ENCODE measurements around the gene NOA1.

The NOA1 gene

DNA sequence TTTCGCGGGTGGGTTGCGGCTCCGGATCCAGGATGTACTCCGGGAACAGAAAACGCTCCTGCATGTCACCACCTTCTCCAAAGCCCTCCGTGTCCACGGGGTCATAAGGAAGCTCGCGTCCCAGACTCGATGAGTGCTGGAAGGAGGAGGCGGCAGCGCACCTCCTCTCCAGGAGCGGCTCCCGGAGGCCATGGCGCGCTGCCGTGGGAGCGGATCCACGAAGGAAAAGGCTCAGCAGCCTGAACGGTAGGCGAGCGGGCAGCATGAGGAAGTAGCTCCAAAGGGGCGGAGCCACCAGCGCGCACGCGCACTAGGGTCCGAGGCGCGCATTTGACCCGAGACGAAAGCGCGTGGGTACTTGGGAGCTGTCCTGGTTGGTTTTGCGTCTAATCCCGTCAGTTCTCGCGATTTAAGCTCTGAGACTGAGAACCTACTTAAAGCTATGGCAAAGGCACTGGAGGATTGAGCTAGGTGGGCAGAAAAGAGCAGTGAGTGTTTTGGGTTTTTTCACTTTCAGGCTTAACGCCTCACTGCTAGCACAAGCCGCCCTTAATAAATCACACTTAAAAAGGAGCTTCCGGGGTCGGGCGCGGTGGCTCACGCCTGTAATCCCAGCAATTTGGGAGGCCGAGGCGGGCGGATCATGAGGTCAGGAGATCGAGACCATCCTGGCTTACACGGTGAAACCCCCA is at the start of gene NOA1:
NOA1 (minus strand) TSS at position 286 of the 692 bp plus-strand sequence; CDS start at position 265, 21 bp downstream.
- DNase-seq = peak; percentile 93

DNA sequence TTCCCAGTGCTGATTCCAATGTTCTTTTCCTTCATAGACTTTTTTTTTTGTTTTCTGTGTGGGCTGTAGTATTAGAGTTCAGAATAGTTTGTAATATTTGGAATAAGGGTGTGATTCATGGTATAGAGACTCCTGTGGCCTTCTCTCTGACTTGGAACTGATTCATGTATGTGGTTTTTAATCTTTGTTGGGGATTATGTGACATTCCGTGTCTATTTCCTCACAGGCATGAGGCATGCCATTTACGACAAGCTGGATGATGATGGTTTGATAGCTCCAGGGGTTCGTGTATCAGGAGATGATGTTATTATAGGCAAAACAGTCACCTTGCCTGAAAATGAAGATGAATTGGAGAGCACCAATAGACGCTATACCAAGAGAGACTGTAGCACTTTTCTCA is 45.7 kb upstream of the NOA1 start:
- no peak for DNase-seq

DNA sequence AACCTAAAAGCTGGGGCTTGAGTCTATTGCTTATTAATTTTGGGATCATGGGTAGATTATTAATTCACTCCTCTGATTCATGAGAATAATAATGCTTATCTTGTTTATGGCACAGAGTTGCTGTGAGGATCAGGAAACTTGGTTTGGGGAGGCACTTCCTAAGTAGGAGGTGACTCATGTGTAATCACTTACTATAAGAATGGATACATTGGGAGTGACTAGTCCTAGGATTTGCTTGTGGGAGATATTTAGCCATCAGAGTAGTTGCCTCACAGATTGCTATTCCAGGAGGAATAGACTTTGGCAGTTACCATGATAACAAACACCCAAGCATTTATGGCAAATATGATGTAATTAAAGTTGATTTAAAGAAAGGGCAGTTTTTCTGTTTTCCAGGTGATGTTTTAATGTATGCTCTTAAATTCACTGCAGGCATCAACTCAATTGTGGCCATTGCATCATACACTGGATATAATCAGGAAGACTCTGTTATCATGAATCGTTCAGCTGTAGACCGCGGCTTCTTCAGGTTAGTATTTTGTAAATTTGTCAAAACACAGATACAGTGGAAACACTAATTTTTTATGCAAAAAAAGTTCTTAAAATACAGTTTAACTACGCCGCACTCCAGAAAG is 43.2 kb upstream of the NOA1 start:
- no peak for DNase-seq

DNA sequence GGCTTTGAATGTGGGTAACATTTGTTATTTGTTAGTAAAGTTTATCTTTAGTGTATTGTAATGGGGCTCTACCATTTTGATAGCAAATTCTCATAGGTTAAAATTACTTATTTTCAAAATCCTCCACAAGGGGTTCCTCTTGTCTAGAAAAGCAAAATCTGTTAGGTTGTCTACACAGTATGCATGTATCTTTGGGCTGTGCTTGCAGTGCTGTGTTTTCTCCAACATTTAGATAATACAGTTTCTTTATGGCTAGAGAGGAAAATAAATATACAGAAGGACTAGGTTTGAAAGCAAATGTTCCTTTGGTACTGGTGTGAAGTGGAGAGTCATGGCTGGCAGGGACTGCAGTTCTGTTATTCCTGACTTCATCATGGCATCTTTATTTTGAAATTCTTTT is 41.6 kb upstream of the NOA1 start:
- DNase-seq = no peak

DNA sequence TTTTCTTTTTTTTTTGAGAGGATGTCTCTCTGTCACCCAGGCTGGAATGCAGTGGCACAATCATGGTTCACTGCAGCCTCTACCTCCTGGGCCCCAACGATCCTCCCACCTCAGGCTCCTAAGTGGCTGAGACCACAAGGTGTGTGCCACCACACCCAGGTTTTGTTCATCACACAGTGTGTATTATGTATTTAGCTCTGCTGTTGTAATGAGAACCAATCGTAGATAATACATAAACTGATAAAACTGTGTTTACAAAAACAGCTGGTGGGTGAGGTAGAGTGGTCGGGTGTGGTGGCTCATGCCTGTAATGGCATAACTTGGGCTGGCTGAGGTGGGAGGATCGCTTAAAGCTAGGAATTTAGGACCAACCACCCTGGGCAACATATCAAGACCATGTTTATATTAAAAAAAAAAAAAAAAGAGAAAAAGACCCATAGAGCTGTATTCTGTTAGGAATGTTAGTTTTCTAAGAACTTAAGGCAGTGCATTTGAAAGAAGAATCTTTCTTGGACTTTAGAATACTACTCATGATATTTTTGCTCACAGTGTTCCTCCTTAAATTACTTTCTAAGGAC is 36.2 kb upstream of the NOA1 start:
- no peak for DNase-seq

DNA sequence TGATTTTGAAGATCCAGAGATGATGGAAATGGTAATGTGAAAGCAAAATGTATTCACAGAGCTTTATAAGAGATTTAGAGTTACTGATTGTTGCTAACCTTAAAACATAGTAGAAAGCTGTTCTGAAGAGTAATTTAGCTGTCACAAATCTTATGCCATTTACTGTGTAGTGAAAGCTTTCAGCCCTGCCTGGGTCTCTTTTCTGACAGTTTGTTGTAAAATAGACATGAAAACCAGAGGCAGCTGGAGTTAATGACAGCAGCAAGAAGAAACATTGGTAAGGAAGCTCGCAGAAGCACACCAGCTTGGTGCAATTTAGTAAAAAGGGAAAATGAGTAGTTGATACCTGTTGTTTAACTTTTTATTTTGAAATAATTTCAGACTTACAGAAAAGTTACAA is 22.3 kb upstream of the NOA1 start:
- no peak for DNase-seq

DNA sequence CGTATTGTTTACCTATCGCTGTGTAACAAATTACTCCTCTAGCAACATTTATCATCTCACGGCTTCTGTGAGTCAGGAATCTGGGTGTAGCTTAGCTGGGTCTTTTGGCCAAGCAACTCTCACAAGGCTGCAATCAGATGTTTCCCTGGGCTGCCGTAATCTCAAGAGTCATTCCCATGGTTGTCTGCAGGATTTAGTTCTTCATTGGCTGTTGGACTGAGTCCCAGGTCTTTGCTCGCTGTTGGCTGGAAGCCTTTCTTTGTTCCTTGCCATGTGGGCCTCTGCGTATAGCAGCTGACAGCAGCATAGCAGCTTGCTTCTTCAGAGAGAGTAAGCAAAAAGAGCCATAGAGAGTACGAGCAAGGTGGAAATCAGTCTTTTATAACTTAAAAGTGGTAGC is 18.1 kb upstream of the NOA1 start:
- DNase-seq = peak; percentile 6

DNA sequence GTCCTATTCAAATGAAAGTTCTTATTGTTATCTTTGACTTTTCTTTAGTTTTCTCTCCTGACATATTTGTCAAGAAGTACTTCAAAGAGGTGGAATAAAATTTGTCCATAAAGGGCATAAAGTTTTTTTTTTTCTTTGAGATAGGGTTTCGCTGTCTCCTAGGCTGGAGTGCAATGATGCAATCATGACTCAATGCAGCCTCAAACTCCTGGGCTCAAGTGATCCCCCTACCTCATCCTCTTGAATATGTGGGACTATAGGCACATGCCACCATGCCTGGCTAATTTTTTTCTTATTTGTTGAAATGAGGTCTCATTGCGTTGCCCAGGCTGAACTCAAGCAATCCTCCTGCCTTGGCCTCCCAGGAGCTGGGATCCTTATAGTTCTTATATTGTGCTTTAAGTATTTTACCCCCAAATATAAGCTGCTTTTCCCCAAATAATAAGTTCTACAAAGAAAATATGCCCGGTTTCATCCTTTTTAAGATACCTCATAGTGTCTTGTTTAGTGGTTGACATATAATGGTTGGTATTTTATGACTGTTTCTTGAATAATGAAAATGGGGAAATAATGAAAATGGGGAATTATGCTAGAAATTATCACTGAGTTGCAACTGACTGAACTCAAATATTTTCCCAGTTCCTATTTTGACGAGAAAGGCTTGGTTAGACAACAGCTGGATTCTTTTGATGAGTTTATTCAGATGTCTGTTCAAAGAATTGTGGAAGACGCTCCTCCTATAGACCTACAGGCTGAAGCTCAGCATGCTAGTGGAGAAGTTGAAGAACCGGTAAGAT is 12.9 kb upstream of the NOA1 start:
- no peak for DNase-seq

DNA sequence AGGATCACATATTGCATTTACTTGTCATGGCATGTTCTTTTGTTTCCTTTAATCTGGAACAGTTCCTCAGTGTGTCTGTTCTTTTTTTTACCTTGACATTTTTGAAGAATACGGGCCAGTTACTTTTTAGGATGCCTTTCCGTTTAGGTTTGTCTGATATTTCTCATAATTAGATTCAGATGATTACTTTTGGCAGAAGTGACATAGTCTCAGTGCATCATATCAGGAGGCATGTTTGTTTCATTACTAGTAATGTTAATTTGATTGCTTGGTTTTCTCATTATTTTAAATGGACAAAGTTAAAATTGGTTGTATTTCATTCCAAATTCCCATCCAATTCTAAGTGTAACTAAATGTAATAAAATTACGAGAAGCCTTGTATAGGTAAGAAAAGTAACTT is 9.5 kb upstream of the NOA1 start:
- DNase-seq = no peak

DNA sequence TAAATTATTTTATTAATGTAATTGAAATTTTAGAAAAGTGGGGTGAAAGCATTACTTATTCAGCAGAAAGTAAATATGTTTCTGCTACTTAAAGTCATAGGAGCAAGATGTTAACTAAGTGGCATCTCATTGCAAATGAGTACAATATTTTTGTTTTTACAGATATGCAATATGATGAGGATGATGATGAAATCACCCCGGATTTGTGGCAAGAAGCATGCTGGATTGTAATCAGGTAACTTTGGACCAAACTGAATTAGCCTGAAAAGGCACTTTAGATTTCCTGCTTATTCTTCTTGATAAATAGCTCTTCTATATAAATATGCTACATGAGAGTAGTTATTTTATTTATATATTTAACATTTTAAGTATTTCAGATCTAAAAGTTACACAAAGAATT is 8.8 kb upstream of the NOA1 start:
- no peak for DNase-seq

DNA sequence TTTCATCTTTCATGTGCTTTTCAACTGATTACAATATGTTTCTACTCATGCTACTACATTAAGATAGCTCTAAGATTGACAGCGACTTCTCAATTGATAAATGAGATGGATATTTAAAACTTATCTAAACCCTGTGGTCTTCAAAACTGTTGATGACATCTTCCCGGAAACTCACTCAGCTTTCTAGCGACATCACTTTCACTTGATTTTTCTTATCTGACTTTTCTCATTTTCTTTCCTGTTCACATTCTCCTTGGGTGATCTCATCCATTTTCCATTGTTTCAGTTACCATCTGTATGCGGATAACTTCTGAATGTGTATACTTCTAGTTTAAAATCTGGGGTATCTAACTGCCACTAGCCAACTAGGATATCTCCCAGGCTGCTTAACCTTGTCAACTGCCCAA is 4.4 kb upstream of the NOA1 start:
- no peak for DNase-seq

DNA sequence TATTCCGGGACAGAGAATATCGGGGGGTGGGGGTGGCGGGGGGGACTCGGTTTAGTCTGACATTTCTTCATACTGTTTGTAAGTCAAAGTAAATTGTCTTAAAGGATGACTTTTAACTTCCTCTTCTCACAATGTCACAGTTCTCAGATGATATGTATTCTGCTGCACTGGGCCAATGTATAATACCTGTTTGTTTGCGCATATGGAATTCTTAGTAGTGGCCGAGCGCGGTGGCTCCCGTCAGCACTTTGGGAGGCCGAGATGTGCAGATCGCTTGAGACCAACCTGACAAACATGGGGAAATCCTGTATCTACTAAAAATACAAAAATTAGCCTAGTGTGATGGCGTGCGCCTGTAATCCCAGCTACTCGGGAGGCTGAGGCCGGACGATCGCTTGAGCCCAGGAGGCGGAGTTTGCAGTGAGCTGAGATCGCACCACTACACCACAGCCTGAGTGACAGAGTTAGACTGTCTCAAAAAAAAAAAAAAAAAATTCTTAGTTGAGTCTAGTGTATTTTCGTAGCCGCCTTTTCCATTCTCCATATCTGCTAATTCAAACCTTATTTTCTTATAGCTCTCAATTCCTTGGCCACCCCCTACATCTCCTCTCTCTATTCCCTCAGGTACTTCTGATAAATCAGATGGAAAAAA is 2.1 kb upstream of the NOA1 start:
- DNase-seq = peak; percentile 3

DNA sequence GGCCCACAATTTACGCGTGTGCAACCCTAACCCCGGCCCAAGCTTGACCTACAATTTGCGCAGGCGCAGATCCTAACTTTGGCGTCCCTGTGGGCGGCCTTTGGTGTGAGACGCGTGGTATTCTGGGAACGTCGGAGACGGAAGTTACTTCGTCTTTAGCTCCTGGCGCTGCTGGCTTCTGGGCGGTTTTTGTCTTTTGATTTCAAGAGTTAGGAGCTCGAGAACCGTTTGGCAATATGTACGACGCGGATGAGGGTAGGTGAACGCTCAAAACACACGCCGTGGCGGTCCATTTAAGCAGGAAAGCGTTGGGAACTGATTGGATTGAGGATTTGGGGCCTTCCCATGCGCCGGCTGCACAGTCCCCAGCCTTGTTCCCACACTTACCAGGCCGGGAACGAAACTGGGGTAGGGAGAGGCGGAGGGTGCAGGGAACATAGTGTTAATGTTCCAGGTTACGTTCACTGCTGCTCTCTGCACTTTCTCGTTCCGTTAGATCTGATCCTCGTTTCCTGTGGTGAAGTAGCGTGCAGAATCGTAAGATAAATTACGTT is 1.4 kb upstream of the NOA1 start, which contains the start of gene POLR2B:
POLR2B (plus strand) TSS at position 147 of the 554 bp plus-strand sequence; CDS start at position 237, 90 bp downstream.
- DNase-seq = peak; percentile 84

DNA sequence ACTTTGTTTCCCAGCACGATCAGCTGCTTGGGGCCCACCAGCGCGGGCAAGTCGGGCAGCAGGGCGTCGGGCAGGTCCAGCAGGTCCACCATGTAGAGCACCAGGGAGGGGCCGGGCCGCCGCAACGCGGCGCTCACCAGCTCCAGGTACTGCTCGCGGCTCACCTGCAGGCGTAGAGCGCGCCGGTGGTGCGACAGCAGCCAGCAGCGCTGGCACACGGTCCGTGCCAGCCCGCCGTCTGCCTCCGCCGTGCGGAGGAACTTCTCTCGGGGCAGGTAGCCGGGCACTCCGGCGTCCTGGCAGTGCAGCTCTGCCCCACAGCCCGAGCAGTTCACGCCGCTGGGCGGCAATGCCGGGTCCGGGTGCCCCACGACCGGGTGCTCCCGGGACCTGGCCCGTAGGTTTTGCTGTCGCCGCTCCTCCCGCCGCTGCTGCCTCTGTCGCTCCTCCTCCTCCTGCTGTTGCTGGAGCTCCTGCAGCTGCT is 527 bp downstream of the NOA1 start:
- peak; percentile 20 for DNase-seq

DNA sequence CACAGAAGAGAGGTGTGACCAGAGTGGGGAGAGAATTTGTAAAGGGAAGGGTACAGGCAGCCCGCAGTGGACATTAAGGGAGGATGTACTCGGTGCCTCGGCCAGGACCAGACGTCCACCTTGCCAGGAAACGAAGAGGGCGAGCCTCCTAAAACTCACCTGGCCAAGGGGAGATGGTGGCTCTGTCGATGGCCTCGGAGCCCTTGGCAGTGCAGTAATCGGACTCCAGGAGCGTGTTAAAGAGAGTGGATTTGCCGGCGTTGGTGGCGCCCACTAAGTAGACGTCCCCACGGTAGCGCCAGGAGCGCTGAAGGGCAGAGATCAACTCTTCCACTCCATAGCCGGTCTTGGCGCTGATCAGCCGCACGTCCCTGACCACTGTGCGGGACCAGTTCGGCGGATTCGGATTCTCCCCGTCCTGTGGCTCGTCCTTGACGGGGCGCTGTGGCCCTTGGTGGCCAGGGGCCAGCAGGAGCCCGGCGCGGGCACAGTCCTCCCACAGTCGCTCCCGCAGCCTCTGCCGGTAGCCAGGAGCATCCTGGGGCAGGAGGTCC is 1.0 kb downstream of the NOA1 start:
- no peak for DNase-seq

DNA sequence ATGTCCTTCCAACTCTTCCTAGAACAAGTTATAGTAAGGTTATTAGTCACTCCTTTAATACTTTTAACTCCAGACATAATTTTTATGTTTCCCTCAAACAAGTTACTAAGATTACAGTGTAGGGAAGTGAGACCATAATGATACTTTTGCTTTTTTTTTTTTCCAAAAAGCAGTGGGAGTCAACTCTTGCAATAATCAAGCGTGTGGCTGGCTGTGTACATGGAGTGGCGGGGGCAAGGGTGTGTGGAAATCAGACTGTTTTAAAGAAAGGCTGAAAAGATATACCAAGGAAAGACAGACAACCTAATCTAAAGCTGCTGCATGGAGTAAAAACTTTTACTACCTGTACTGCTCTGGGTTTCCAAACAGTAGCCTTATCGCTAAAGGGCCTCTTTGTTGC is 4.1 kb downstream of the NOA1 start:
- no peak for DNase-seq

DNA sequence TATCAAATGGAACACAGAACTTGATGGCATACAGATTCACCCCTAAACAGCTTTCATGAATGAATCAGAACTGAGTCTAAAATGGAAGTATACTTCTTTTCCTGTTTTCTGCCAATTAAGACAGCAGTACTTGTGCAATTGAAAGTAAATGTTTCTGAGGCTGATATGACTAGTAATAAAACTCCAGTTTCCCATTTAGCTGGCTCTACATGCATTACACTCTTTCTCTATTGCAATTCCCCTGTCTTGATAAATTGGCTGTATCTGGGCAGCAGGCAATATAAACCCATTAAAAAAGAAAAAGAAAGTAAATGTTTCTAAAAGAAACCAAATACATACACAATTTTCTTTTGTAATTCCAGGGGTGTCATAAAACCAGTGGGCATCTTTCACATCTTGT is 4.6 kb downstream of the NOA1 start:
- no peak for DNase-seq

DNA sequence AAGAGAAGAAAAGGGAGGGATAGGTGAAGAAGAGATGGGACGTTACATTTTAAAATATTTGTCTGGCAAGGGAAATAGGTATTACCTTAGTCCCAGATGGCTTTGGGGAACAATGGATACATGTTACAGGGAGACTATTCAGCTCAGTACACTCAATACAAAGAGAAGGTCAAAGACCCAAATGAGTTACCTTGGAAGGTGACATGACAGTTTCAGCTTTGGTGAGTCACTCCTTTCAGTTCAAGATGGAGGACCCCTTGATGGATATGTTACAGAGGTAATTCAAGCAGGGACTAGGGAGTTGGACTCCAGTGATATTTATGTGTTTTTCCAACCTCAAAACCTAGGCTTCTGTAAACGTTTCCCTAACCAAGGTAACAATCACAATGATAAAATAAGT is 5.0 kb downstream of the NOA1 start:
- no peak for DNase-seq

DNA sequence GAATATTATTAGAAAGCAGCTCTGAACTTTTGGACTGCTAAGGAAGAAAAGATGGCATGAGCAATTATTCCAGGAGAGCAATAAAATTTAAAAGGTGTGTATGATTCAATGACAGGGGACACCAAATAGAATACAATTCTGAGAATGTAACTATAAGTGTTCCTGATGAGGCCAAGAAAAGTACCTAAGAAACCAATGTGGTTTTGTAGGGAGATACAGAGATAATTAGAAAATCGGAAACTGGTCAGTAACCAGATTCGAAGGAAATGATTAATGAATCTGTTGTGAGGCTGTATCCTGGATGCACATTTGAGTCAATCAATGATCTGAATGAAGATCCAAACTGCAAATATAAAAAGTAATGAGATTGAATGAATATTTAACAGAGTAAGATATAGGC is 6.0 kb downstream of the NOA1 start:
- no peak for DNase-seq

DNA sequence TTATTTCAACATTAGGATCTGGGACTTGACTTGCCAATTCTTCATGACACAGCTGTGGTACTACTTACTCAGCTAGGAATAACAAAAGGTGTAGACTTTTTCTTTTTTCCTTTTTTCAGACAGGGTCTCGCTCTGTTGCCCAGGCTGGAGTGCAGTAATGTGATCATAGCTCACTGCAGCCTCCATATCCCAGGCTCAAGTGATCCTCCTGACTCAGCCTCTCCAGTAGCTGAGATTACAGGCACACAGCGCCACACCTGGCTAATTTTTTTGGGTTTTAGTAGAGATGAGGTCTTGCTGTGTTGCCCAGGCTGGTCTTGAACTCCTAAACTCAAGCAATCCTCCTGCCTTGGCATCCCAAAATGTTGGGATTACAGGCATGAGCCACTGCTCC is 16.3 kb downstream of the NOA1 start:
- DNase-seq = no peak

DNA sequence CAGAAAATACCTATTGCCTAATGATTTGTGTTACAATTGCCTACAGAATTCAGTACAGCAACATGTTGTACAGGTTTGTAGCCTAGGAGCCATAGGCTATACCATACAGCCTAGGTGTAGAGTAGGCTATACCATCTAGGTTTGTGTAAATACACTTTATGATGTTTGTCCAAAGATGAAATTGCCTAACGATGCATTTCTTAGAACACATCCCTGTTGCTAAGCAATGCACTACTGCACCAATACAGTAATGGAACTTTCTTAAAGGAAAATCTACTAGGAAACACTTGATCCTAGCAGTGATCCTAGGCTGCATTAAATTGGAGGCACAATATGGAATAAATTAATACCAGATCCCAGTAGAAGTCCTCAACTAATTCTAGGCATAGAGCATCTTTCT is 18.3 kb downstream of the NOA1 start:
- no peak for DNase-seq

DNA sequence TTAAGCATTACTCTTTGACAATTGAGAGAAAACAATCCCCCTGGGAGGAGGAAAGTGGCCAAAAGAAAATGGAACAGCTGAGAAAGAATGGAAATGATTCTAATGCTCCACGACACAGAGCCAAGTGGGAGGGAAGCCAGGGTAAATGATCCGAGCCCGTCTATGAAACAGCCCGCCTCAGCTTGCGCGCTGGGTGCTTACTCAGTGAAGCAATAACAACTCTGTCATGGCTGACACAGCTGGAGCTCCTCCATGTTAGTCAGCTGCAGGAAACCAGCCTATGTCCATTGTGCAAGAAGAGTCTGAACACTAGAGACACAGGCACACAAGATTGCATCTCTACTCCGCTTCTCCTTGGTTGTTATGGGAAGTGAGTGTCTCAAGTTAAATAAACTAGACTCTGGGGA is 19.3 kb downstream of the NOA1 start:
- DNase-seq = peak; percentile 35
